GM23338 (cell line): Measurements from ENCODE around the gene KAZALD1. TPM values are rescaled to one million over a fixed set of nuclear protein-coding genes. Genes with fewer than 3 reads are reported as not detected.
A peak's percentile ranks its signal among the peaks of the same experiment; 100 is the strongest.

ENCODE experiments used
- ATAC-seq: fragments of 200-7000 bp; cut with Tn5 transposase; 3 replicates; pipeline ENCODE4 v1.9.1; 2020
- DNase-seq: peaks from one replicate; pipeline ENCODE4 v3.0.0-alpha.2; 2015; ENCODE audit warnings: low spot score
- H2AFZ ChIP-seq: fragments of 200-600 bp; sonication (generic); 2 replicates; pipeline ENCODE4 v1.8.0; 2016; ENCODE audit warnings: antibody characterized with exemption, mild to moderate bottlenecking, moderate library complexity
- H3F3A ChIP-seq: fragments of 200-600 bp; sonication (generic); replicated peaks from 2 replicates; pipeline ENCODE4 v1.8.0; 2017; ENCODE audit warnings: antibody characterized with exemption, mixed run types, low read depth
- H3K27ac ChIP-seq: fragments of 200-600 bp; sonication (generic); 2 replicates; pipeline ENCODE4 v1.6.1; 2016; ENCODE audit warnings: low read depth
- H3K27me3 ChIP-seq: fragments of 200-600 bp; sonication (generic); 2 replicates; pipeline ENCODE4 v1.8.0; 2016; ENCODE audit warnings: mild to moderate bottlenecking, mixed run types, moderate library complexity; ENCODE audit not compliant: insufficient read depth
- H3K36me3 ChIP-seq: fragments of 200-600 bp; sonication (generic); 2 replicates; pipeline ENCODE4 v1.8.0; 2016; ENCODE audit warnings: mild to moderate bottlenecking; ENCODE audit not compliant: insufficient read depth
- H3K4me1 ChIP-seq: fragments of 200-600 bp; sonication (generic); 2 replicates; pipeline ENCODE4 v1.8.0; 2016; ENCODE audit warnings: mild to moderate bottlenecking, moderate library complexity; ENCODE audit not compliant: insufficient read depth
- H3K4me2 ChIP-seq: fragments of 200-600 bp; sonication (generic); 2 replicates; pipeline ENCODE4 v1.7.1; 2017; ENCODE audit warnings: mixed run types
- H3K4me3 ChIP-seq: fragments of 200-600 bp; sonication (generic); 2 replicates; pipeline ENCODE4 v1.6.1; 2016; ENCODE audit warnings: mixed run types
- H3K79me2 ChIP-seq: fragments of 200-600 bp; sonication (generic); replicated peaks from 2 replicates; pipeline ENCODE4 v1.8.0; 2017; ENCODE audit warnings: mild to moderate bottlenecking; ENCODE audit not compliant: insufficient read depth
- H3K9me2 ChIP-seq: fragments of 200-600 bp; sonication (generic); 2 replicates; pipeline ENCODE4 v1.8.0; 2017; ENCODE audit not compliant: insufficient read depth
- H4K20me1 ChIP-seq: fragments of 200-600 bp; sonication (generic); replicated peaks from 2 replicates; pipeline ENCODE4 v1.8.0; 2017; ENCODE audit warnings: mild to moderate bottlenecking; ENCODE audit not compliant: insufficient read depth
- H3K27ac Mint-ChIP-seq: 2 replicates; pipeline ENCODE4 v1.8.0; 2020; ENCODE audit warnings: inconsistent platforms, mild to moderate bottlenecking, moderate library complexity, mixed read lengths
- H3K27me3 Mint-ChIP-seq: 3 replicates; pipeline ENCODE4 v1.8.0; 2022; ENCODE audit warnings: low read depth, mild to moderate bottlenecking, moderate library complexity, mixed read lengths, inconsistent platforms; ENCODE audit not compliant: insufficient read depth, poor library complexity
- H3K36me3 Mint-ChIP-seq: 3 replicates; pipeline ENCODE4 v1.8.0; 2021; ENCODE audit warnings: low read depth, mild to moderate bottlenecking, inconsistent platforms, moderate library complexity, mixed read lengths
- H3K4me1 Mint-ChIP-seq: 3 replicates; pipeline ENCODE4 v1.8.0; 2020; ENCODE audit warnings: mild to moderate bottlenecking, inconsistent platforms, mixed read lengths
- H3K4me3 Mint-ChIP-seq: 3 replicates; pipeline ENCODE4 v1.8.0; 2021; ENCODE audit warnings: moderate library complexity, mild to moderate bottlenecking, inconsistent platforms, mixed read lengths
- H3K9me3 Mint-ChIP-seq: 3 replicates; pipeline ENCODE4 v1.8.0; 2020; ENCODE audit warnings: moderate library complexity, mild to moderate bottlenecking, inconsistent platforms, mixed read lengths
- CREB1 ChIP-seq: fragments of 250-450 bp; sonication (Bioruptor Pico); IDR thresholded peaks from 2 replicates; pipeline ENCODE4 v1.5.0; 2020; ENCODE audit warnings: low read depth, mild to moderate bottlenecking, moderate library complexity
- CTCF ChIP-seq, 2 experiments: fragments of 200-600 bp in 1 of 2; sonication (generic) in 1 of 2; conservative IDR thresholded peaks; 2 replicates each; pipeline versions ENCODE4 v1.5.1 to v1.6.1; 2016 to 2017; ENCODE audit warnings: antibody characterized with exemption in 2 of 2, low read depth in 2 of 2, mild to moderate bottlenecking in 2 of 2, moderate library complexity in 1 of 2
- ETS1 ChIP-seq: IDR thresholded peaks from 2 replicates; pipeline ENCODE4 v1.6.1; 2016; ENCODE audit warnings: antibody characterized with exemption
- EZH2 ChIP-seq: fragments of 200-600 bp; sonication (generic); IDR thresholded peaks from one replicate; pipeline ENCODE4 v1.8.0; 2017; ENCODE audit warnings: antibody characterized with exemption, mild to moderate bottlenecking, low read depth; ENCODE audit not compliant: unreplicated experiment
- EZH2phosphoT487 ChIP-seq: fragments of 200-600 bp; sonication (generic); IDR thresholded peaks from one replicate; pipeline ENCODE4 v1.8.1; 2018; ENCODE audit warnings: antibody characterized with exemption; ENCODE audit not compliant: unreplicated experiment
- JUNB ChIP-seq: IDR thresholded peaks from one replicate; pipeline ENCODE4 v1.6.1; 2016; ENCODE audit warnings: antibody characterized with exemption; ENCODE audit not compliant: unreplicated experiment
- NANOG ChIP-seq: IDR thresholded peaks from 2 replicates; pipeline ENCODE4 v1.6.1; 2016; ENCODE audit warnings: antibody characterized with exemption, borderline replicate concordance
- POLR2AphosphoS5 ChIP-seq: IDR thresholded peaks from 2 replicates; pipeline ENCODE4 v1.6.1; 2016; ENCODE audit warnings: antibody characterized with exemption, low read depth
- REST ChIP-seq: IDR thresholded peaks from one replicate; pipeline ENCODE4 v1.6.1; 2018; ENCODE audit warnings: antibody characterized with exemption; ENCODE audit not compliant: unreplicated experiment
- STAT1 ChIP-seq: IDR thresholded peaks from one replicate; pipeline ENCODE4 v1.6.1; 2016; ENCODE audit warnings: antibody characterized with exemption; ENCODE audit not compliant: unreplicated experiment
- ZNF114 ChIP-seq: fragments of 250-450 bp; sonication (Bioruptor Pico); IDR thresholded peaks from 2 replicates; pipeline ENCODE4 v1.5.0; 2020; ENCODE audit warnings: mild to moderate bottlenecking, moderate library complexity
- ZNF331 ChIP-seq: fragments of 250-450 bp; sonication (Bioruptor Pico); IDR thresholded peaks from 2 replicates; pipeline ENCODE4 v1.5.0; 2020; ENCODE audit warnings: low read depth, mild to moderate bottlenecking, moderate library complexity
- ZNF462 ChIP-seq: fragments of 250-450 bp; sonication (Bioruptor Pico); IDR thresholded peaks from 2 replicates; pipeline ENCODE4 v1.5.0; 2020; ENCODE audit warnings: mild to moderate bottlenecking, moderate library complexity
- polyA plus RNA-seq: library from polyadenylated mRNA; unstranded; fragments of >200 nt; fragmentation: Nextera tagmentation; extraction: Ambion mirVana; gene quantifications from 2 replicates; pipeline ENCODE4 v1.2.1, GENCODE V29; 2016
- total RNA-seq: library from RNA; depleted of rRNA; stranded (reverse); fragments of >200 nt; shearing (Covaris generic); gene quantifications from 2 replicates; pipeline ENCODE4 v1.2.3, GENCODE V29; 2014

The KAZALD1 gene
- total and polyA plus RNA-seq, 2 experiments from 2014 or later = 0.27 to 1.3 TPM

GRCh38 chr10:101072923-101073322 is 11.1 kb downstream of the KAZALD1 start:
- DNase-seq (no peak), ATAC-seq (no peak)
- no peaks in the 10 kb centered on the region for H3K79me2 ChIP-seq
- Mint-ChIP-seq H3K36me3 (no peaks in the 10 kb centered on the region), H3K4me3 (peak overlapping the region; percentile 55; the same call in 2 of the 3 replicates), H3K27ac (no peak overlapping the region), H3K4me1 (peaks cover 38% of the 10 kb centered on the region), H3K27me3 (peaks cover 53% of the 10 kb centered on the region), H3K9me3 (no peaks in the 10 kb centered on the region)
- peak overlapping the region; percentile 51; the same call in 1 of the 2 replicates for H3K4me3 ChIP-seq
- no peaks in the 10 kb centered on the region for H3K36me3 ChIP-seq
- no peak overlapping the region for H3K27ac ChIP-seq
- no peaks in the 10 kb centered on the region for H3F3A ChIP-seq
- no peaks in the 10 kb centered on the region; the same call in 1 of the 2 replicates for H4K20me1 ChIP-seq
- no peaks in the 10 kb centered on the region for H3K9me2 ChIP-seq
- TF ChIP-seq ZNF331 (CRISPR knock-in tag) (no peak), REST (no peak), ZNF462 (no peak), CREB1 (CRISPR knock-in tag) (no peak), ETS1 (no peak), STAT1 (no peak), EZH2phosphoT487 (no peak), CTCF (conservative IDR thresholded peaks at IDR 0.05; ENCODE audit: low read depth in 2 of 2) (no peak), EZH2 (no peak), ZNF114 (CRISPR knock-in tag) (no peak), NANOG (no peak), POLR2AphosphoS5 (no peak), JUNB (no peak)
- H3K27me3 ChIP-seq = peaks cover 79% of the 10 kb centered on the region
- H3K4me1 ChIP-seq = peaks cover 10% of the 10 kb centered on the region
- H3K4me2 ChIP-seq = peak overlapping the region; percentile 82; the same call in 1 of the 2 replicates
- H2AFZ ChIP-seq = no peak overlapping the region
